ENCODE measurements around the gene FOXN4.

Gene FOXN4

DNA sequence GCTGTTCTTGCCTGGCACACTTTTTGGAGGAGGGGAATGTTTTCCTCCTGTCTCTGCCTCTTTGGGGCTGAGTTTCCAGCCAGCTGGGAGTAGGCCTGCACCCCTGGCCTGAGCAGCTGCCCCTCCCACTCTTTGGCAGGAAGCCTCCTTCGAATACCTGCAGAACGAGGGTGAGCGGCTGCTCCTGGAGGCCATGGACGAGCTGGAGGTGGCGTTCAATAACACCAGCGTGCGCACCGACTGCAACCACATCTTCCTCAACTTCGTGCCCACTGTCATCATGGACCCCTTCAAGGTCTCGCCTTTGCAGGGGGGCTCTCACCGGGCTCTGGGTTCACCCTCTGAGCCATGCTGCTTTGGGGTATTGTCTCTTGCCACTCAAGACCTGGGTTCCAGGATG, 69.4 kb downstream of the FOXN4 start:
- in situ Hi-C loops (cut with MboI; ENCODE audit: low pct_unique_long_range_greater_than_20kb, low sequenced_read_pairs, unreplicated experiment) = no loop called here
- no peak for DNase-seq (ENCODE audit: low spot score)
- TF ChIP-seq CTCF (IDR thresholded peaks at IDR 0.05; ENCODE audit: extremely low read depth, insufficient read depth, missing control alignments) = no peak

DNA sequence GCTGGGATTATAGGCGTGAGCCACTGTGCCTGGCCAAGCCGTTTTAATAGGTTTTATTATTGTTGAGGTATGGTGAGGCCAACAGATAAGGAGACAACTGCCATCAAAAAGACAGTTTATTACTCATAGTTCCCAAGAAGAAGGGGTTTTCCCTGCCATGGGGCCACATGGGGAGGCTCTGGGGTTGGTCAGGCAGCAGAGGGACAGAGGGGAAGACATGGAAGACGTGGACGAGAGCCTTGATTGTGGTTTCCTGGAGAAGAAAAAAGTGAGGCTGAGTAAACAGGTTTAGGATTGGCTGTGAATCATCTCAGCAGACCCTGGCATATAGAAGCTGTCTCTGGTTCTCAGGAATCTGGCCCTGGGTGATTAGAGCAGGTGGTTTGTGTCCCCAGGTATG, 69.9 kb downstream of the FOXN4 start:
- no peak for TF ChIP-seq CTCF (IDR thresholded peaks at IDR 0.05; ENCODE audit: extremely low read depth, insufficient read depth, missing control alignments)
- DNase-seq (ENCODE audit: low spot score) = no peak
- in situ Hi-C loops (cut with MboI; ENCODE audit: low pct_unique_long_range_greater_than_20kb, low sequenced_read_pairs, unreplicated experiment) = no loop called here

- TF ChIP-seq CTCF (IDR thresholded peaks at IDR 0.05; ENCODE audit: extremely low read depth, insufficient read depth, missing control alignments) = no peak
- in situ Hi-C loops (cut with MboI; ENCODE audit: low pct_unique_long_range_greater_than_20kb, low sequenced_read_pairs, unreplicated experiment) = no loop called here
- DNase-seq (ENCODE audit: low spot score) = no peak
Observed at GRCh38 chr12:109236257-109236656, 72.8 kb downstream of the FOXN4 start.

DNA sequence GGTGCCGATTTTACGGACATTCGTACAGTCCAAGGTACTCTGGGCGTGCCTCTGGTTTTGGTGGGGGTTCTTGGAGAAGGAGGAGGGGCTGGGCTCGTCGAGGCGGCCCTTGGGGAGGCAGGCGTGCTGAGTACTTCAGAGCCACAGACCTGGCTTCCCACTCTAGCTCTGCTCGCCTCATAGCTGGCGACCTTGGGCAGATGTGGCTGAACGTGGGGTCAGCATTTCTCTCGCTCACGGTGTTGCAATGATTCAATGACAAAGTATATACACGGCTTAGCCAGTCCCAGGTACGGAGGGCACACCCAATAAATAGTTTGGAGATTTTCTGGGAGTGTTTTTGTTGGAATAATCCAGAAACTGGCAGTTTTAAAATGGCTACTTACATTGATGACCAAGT, 75.1 kb downstream of the FOXN4 start:
- no peak for DNase-seq (ENCODE audit: low spot score)
- TF ChIP-seq CTCF (IDR thresholded peaks at IDR 0.05; ENCODE audit: extremely low read depth, insufficient read depth, missing control alignments) = no peak
- in situ Hi-C loops (cut with MboI; ENCODE audit: low pct_unique_long_range_greater_than_20kb, low sequenced_read_pairs, unreplicated experiment) = no loop called here

- in situ Hi-C loops (cut with MboI; ENCODE audit: low pct_unique_long_range_greater_than_20kb, low sequenced_read_pairs, unreplicated experiment) = no loop called here
- no peak for DNase-seq (ENCODE audit: low spot score)
- no peak for TF ChIP-seq CTCF (IDR thresholded peaks at IDR 0.05; ENCODE audit: extremely low read depth, insufficient read depth, missing control alignments)
Observed at GRCh38 chr12:109232731-109233130, 76.4 kb downstream of the FOXN4 start.

GRCh38 chr12:109230193-109230592, 78.9 kb downstream of the FOXN4 start:
- no peak for DNase-seq (ENCODE audit: low spot score)
- in situ Hi-C loops (cut with MboI; ENCODE audit: low pct_unique_long_range_greater_than_20kb, low sequenced_read_pairs, unreplicated experiment) = no loop called here
- no peak for TF ChIP-seq CTCF (IDR thresholded peaks at IDR 0.05; ENCODE audit: extremely low read depth, insufficient read depth, missing control alignments)

DNA sequence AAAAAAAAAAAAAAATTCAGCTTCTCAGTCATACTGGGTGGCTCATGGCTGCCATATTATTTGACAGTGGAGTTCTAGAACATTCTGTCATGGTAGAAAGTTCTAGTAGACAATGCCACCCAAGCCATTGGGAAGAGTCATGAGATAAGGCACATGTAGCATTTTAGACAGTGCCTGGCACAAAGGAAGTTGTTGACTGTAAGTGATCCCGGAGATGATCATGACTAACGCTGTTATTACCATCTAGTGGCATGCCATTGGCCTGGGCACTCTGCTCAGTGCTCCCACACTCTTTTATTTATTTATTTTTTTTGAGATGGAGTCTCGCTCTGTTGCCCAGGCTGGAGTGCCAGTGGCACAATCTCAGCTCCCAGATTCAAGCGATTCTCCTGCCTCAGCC, 80.4 kb downstream of the FOXN4 start:
- no peak for TF ChIP-seq CTCF (IDR thresholded peaks at IDR 0.05; ENCODE audit: extremely low read depth, insufficient read depth, missing control alignments)
- in situ Hi-C loops (cut with MboI; ENCODE audit: low pct_unique_long_range_greater_than_20kb, low sequenced_read_pairs, unreplicated experiment) = no loop called here
- DNase-seq (ENCODE audit: low spot score) = no peak
